ENCODE data around the gene CER1.

GRCh38 chr9:14690948-14691730 is 31.4 kb downstream of the CER1 start:
- TF ChIP-seq EP300 (IDR thresholded peaks at IDR 0.05; ENCODE audit: borderline replicate concordance in 1 of 2, control insufficient read depth in 1 of 2, low read depth in 2 of 2, low read length in 2 of 2) (no peak), RCOR1 (conservative IDR thresholded peaks at IDR 0.05; ENCODE audit: low read depth, low read length) (no peak), NFYB (IDR thresholded peaks at IDR 0.05; ENCODE audit: insufficient read depth, low read depth, low read length) (no peak), TARDBP (IDR thresholded peaks at IDR 0.05; ENCODE audit: borderline replicate concordance) (no peak), CBX5 (IDR thresholded peaks at IDR 0.05; ENCODE audit: low read depth) (no peak), ZNF274 (IDR thresholded peaks at IDR 0.05; ENCODE audit: insufficient read depth, insufficient read length) (no peak), CHD2 (IDR thresholded peaks at IDR 0.05; ENCODE audit: borderline replicate concordance, low read depth, low read length) (no peak), RAD21 (IDR thresholded peaks at IDR 0.05; ENCODE audit: insufficient read depth, low read depth, low read length) (no peak), ETV6 (conservative IDR thresholded peaks at IDR 0.05 in 1 of 2, IDR thresholded peaks at IDR 0.05 in 1 of 2; ENCODE audit: borderline replicate concordance in 1 of 2, low read depth in 1 of 2) (no peak), YBX1 (IDR thresholded peaks at IDR 0.05) (no peak)
- TF ChIP-seq, protein P1, sequence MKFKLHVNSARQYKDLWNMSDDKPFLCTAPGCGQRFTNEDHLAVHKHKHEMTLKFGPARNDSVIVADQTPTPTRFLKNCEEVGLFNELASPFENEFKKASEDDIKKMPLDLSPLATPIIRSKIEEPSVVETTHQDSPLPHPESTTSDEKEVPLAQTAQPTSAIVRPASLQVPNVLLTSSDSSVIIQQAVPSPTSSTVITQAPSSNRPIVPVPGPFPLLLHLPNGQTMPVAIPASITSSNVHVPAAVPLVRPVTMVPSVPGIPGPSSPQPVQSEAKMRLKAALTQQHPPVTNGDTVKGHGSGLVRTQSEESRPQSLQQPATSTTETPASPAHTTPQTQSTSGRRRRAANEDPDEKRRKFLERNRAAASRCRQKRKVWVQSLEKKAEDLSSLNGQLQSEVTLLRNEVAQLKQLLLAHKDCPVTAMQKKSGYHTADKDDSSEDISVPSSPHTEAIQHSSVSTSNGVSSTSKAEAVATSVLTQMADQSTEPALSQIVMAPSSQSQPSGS (IDR thresholded peaks at IDR 0.05; ENCODE audit: low read length), result no peak
- TF ChIP-seq, protein P2, sequence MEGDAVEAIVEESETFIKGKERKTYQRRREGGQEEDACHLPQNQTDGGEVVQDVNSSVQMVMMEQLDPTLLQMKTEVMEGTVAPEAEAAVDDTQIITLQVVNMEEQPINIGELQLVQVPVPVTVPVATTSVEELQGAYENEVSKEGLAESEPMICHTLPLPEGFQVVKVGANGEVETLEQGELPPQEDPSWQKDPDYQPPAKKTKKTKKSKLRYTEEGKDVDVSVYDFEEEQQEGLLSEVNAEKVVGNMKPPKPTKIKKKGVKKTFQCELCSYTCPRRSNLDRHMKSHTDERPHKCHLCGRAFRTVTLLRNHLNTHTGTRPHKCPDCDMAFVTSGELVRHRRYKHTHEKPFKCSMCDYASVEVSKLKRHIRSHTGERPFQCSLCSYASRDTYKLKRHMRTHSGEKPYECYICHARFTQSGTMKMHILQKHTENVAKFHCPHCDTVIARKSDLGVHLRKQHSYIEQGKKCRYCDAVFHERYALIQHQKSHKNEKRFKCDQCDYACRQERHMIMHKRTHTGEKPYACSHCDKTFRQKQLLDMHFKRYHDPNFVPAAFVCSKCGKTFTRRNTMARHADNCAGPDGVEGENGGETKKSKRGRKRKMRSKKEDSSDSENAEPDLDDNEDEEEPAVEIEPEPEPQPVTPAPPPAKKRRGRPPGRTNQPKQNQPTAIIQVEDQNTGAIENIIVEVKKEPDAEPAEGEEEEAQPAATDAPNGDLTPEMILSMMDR (IDR thresholded peaks at IDR 0.05 in 2 of 3, conservative IDR thresholded peaks at IDR 0.05 in 1 of 3; ENCODE audit: control insufficient read depth in 2 of 3, extremely low read depth in 1 of 3, insufficient read depth in 1 of 3, low read depth in 3 of 3, low read length in 3 of 3), result no peak
- TF ChIP-seq, protein P3, sequence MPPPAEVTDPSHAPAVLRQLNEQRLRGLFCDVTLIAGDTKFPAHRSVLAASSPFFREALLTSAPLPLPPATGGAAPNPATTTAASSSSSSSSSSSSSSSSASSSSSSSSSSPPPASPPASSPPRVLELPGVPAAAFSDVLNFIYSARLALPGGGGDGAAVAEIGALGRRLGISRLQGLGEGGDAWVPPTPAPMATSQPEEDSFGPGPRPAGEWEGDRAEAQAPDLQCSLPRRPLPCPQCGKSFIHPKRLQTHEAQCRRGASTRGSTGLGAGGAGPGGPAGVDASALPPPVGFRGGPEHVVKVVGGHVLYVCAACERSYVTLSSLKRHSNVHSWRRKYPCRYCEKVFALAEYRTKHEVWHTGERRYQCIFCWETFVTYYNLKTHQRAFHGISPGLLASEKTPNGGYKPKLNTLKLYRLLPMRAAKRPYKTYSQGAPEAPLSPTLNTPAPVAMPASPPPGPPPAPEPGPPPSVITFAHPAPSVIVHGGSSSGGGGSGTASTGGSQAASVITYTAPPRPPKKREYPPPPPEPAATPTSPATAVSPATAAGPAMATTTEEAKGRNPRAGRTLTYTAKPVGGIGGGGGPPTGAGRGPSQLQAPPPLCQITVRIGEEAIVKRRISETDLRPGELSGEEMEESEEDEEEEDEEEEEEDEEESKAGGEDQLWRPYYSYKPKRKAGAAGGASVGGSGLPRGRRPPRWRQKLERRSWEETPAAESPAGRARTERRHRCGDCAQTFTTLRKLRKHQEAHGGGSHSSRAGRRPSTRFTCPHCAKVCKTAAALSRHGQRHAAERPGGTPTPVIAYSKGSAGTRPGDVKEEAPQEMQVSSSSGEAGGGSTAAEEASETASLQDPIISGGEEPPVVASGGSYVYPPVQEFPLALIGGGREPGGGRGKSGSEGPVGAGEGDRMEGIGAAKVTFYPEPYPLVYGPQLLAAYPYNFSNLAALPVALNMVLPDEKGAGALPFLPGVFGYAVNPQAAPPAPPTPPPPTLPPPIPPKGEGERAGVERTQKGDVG (CRISPR knock-in tag; IDR thresholded peaks at IDR 0.05), result no peak
- TF ChIP-seq, protein P4, sequence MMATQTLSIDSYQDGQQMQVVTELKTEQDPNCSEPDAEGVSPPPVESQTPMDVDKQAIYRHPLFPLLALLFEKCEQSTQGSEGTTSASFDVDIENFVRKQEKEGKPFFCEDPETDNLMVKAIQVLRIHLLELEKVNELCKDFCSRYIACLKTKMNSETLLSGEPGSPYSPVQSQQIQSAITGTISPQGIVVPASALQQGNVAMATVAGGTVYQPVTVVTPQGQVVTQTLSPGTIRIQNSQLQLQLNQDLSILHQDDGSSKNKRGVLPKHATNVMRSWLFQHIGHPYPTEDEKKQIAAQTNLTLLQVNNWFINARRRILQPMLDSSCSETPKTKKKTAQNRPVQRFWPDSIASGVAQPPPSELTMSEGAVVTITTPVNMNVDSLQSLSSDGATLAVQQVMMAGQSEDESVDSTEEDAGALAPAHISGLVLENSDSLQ (IDR thresholded peaks at IDR 0.05), result no peak

All from GM12878 (cell line).